HG02840 (cell line): ENCODE measurements around the gene PABPC1L.
A peak's percentile ranks its signal among the peaks of the same experiment; 100 is the strongest.
"Not testable (repeated sequence)": the region's sequence is repeated elsewhere in the genome, so short reads cannot be mapped to it uniquely, and the experiment has no call there.

Source experiments
- ATAC-seq: cut with Tn5 transposase; IDR thresholded peaks from one replicate; pipeline ENCODE4 v1.9.1; 2021; ENCODE audit warnings: mild to moderate bottlenecking, moderate library complexity, moderate number of reproducible peaks; ENCODE audit not compliant: unreplicated experiment, low FRiP score

The PABPC1L gene

DNA sequence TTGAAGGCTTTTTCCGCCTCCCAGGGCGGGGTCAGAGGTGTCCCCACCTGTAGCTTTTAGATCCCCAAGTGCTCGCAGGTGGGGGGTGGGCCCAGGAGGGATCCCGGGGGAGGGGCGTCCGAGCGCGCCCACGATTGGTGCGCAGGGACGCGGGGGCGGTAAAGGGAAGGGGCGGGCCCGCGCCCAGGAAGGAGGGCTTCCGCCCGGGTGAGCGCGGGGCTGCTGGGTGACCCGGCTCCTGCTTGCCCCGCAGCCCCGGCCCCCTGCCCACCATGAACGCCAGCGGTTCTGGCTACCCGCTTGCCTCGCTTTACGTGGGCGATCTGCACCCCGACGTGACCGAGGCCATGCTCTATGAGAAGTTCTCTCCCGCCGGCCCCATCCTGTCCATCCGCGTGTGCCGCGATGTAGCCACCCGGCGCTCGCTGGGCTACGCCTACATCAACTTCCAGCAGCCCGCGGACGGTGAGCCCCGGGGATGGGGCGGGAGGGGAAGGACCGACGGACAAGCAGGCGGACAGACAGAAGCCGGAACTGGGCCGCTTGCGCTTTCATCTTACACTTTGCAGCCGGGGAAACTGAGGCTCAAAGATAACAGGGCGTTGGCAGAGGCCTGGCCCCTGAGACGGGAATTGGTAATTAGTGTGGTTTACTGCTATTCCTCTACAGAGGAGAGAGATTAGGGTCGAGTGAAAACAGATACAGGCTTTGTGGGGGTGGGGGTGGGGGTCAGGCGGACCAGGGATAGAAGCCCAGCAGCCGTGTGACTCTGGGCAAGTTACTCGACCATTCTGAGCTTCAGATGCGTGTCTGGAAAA is at the start of gene PABPC1L:
PABPC1L (plus strand) TSS at position 189 of the 818 bp plus-strand sequence; CDS start at position 273, 84 bp downstream.
- no peak for ATAC-seq

DNA sequence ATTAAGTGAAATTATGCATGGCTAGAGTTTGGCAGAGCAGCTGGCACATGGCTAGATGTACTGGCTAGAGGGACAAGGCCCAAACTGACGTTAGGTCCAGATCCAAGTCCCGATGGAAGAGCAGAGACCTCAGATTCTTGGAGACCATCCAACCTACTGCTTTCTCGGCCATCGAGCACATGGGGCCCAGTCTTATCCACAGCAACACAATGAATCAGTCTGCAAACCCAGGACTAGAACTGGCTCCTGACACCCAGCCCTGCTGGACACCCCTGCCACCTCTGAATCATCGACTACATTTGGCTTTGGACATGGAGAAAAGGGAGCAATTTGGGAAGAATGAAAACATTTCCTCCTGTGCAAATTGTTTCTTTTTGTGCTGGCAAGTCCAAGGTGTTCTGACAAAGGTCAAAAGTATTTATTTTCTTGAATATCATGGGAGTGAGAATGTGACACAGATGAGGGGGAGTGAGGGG is 48.3 kb upstream of the PABPC1L start:
- no peak for ATAC-seq

DNA sequence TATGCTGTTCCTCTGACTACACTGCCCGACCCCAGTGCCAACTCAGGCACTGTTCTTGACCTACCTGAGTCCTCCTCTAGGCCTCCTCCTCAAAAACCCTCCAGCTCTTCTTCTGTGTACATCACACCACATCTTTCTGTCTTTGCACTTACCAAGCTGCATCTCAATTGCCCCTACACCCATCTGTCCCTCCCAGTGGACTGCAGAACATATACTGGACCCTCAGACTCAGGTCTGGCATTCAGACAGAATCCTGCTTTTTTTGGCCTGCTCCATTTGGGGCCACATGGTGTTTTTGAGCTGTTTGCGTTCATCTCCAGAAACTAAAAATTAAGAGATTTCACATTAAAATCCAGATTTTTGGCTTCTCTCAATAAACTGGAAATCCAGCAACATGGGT is 47.6 kb upstream of the PABPC1L start:
- no peak for ATAC-seq

DNA sequence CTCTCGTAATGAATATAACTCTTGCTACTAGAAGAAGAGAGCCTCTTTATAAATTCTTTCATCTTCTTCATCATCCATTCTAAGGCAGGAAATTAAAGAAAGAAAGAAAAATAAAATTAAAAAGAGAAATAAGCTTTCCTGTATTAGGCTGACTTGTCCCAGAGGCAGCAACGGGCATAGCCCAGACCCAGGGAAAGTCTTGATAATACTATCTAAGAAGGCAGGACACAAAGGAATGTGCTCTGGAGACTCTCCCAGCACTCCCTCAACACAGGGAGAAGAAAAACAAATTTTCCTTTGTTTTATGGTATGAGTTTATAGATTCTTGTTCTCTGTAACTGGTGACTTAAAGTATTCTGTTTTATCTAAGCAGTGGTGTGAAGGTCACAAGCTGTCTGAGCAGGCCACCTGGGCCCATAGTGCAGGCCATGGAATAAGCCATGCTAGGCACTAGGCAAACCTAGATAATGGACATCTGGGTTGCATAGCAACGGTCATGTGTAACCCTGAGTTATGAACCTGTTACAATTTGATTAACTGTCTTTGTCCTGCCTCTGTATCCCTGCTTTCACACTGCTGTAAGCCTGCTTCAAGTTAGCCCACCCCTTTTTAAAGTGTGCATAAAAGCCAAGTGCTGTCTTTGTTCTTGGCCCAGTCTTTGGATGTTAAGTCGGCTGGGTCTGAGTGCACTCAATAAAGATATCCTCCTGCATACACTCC is 46.3 kb upstream of the PABPC1L start:
- ATAC-seq, result not testable (repeated sequence)

DNA sequence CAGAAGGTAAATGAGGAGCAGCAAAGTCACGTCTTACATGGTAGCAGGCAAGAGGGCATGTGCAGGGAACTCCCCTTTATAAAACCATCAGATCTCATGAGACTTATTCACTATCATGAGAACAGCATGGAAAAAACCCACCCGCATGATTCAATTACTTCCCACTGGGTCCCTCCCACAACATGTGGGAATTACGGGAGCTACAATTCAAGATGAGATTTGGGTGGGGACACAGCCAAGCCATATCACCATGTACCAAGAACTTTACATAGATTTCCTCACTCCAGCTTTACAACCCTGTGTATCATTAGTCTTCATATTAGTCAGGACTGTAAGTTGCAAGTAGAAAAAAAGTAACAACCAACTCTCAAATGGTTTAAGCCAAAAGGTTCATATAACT is 45.4 kb upstream of the PABPC1L start:
- not testable (repeated sequence) for ATAC-seq

DNA sequence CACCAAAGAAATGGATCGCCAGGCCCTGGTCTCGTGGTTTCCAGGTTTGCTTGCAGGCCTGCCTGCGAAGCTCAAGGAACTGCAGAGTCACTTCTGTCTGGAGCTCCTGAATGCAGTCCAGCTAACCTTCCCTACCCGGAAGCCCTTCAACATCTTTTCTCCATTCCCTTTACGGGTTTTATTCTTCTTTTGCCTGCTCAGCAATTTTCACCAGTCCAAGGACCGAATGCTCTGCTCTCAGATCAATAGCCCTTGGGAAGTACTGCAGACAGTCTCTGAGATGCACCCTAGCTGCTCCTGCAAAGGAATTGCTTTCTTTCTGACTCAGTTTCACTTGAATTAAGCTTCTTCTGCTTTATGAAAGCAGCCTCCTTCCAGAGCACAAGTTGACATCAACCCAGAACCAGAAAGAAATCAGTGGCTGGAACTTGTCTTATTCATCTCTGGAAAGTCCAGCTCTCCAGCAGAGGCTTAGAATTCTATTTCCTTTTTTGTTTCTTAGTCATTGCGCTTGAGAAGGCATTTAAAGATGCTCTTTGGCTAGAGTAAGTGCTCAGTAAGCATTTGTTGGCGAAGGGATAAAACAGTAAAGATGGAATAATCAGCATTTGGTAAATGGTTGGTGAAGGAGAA is 43.0 kb upstream of the PABPC1L start:
- no peak for ATAC-seq

DNA sequence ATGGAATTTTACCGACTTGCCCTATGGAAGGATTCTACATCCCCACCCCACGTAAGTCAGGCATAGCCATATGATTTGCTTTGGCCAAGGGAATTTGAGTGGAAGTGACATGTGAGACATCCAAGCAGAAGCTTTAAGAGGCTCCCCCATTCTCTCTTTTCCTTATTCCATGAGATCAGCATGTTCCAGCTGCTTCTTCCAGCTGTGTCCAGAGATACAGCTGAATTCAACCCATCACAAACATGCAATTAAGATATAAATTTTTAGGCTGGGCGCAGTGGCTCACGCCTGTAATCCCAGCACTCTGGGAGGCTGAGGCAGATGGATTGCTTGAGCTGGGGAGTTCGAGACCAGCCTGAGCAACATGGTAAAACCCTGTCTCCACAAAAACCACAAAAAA is 40.4 kb upstream of the PABPC1L start:
- no peak for ATAC-seq

DNA sequence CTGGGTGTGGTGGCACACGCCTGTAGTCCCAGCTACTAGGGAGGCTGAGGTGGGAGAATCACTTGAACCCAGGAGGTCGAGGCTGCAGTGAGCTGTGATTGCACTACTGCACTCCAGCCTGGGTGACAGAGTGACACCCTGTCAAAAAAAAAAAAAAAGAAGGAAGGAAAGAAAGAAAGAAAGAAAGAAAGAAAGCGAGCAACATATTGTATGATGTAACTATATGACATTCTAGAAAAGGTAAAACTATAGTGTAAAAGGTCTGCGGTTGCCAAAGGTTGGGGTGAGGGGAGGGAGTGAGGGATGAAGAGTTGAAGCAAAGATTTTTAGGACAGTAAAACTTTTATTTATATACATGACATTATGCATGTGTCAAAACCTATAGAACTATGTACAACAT is 27.5 kb upstream of the PABPC1L start:
- not testable (repeated sequence) for ATAC-seq

DNA sequence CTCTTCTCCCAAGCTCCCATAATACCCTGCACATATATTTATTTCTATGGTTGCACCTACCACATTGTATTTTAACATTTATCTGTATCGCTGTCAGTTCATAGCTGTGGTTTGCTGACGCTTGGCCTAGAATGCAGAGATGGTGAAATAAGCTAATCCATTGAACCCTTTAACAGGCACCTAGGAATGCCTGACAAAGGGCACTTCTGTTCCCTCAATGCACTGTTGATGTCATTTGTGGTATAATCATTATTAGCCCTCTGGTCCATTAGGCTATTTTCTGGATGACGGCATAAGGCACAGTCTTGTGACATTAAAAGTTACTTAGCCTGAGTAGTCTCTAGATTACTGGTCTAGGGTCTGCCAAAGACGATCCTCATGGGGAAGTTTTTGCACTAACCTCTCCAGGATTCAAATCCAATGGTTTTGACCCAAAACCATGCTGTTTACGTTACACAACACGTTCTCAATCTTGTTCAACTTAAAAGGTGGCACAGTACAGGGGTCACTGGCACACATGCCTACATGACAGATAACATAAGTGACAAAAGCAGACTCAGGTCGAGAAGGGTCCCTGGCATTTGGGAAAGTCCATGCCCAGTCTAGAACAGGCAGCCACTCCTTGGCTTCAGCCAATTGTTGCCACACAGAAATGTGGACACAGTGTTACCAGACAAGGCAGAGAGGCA is 26.5 kb upstream of the PABPC1L start:
- ATAC-seq, result no peak

DNA sequence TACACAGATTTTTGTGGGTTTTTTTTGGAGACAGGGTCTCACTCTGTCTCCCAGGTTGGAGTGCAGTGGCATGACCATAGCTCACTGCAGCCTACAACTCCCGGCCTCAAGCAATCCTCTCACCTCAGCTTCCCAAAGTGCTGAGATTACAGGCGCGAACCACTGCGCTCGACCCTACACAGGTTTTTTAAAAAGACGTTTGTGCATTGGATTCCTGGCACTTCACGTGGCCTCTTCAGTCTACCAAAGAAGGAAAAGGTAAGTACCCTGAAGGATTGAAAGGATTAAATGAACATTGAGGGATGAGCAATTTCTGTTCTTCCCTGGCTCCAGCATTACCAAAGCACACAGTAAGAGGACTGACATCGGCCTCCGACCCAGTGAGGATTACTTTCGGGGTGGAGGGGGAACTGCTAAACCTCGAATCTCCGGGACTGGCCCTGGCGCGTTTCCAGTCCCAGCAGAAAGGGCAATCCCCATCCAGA is 24.9 kb upstream of the PABPC1L start:
- ATAC-seq, result no peak

DNA sequence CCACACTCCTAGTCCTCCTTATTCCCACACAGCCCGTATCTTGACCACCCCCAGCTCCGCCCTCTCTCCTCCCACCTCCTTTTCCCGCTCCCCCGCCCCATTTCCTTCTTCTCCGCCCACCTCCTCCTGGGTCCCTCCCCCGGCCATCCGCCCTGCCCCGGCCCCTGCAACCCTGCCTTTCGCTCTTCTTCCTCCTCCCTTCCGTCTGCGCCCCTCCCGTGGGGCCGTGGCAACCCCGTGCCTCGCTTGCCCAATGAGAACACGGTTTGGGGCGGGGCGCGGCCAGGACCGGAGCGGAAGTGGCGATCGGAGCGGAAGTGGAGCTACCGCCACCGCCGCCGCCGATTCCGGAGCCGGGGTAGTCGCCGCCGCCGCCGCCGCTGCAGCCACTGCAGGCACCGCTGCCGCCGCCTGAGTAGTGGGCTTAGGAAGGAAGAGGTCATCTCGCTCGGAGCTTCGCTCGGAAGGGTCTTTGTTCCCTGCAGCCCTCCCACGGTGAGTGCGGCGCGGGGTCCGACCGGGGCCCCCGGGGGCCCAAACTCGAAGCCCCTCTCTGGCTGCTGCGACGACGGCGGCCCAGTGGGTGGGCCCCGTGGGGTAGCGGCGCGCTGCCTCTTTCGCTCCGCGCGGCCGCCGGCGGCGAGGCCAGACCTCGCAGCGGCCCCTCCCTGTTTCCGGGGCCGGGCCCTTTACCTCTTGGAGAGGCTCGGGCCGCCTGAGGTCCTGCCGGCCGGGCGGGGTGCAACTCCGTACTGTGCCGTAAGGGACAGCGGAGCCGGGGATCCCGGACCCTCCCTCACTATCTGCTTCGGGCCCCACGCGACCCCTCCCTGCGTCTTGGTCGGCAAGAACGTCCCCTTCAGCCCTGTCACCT is 24.2 kb upstream of the PABPC1L start, which contains the start of gene YWHAB:
YWHAB (plus strand) TSS at position 314 of the 874 bp plus-strand sequence. CDS start 15,829 bp downstream, outside the sequence.
- peak; percentile 87 for ATAC-seq

DNA sequence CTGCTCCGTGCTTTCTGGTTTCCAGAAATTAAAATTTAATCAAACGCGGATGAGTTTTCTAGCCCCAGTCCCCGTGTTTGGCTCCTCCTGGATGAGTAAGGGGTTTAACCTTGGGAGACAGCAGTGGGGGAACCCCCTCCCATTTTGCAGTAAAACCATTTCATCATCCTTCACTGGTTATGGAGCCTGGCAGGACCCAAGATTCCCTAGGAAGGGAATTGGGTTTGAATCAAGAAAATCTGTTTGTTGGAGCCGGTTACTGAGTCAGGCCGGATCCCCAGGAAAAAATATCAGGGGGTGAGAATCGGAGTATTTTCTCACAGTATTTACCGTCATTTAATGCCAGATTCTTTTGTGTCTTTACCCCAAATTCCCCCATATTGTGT is 23.6 kb upstream of the PABPC1L start:
- ATAC-seq, result no peak

DNA sequence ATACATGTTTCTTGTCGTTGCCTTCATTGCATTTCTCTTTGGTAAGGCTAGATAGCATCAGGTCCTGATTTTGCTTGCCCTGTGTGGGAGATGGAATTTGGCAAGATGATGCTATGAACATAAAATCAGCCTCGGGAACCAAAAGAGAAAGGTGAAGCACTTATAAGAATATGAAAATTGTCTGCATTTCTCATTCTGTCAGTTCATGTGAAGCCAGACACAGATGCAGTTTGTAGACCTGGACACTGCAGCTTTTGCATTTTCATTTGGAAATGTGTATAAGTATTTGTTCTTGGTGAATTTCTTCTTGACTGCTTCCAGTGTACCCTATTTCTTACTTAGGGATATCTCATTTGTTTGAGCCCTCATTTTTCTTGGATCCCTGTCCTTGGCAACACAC is 23.0 kb upstream of the PABPC1L start:
- ATAC-seq, result no peak

DNA sequence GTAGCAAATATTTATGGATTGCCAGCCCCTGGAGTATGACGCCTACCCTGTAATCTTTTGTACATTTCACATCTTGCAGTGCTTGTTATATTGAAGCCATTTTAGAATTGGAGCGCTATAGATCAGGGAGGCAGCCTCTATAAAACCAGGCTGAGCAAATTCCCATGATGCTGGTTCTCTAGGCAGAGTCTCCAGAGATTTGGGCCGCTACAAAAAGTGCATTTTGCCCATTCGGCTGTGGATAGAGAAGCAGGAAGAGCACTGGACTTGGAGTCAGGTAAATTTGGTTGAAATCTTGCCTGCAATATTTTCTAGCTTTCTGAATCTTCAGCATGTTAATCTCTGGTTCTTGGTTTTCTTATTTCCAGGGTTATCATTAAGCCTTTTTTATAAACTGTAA is 22.4 kb upstream of the PABPC1L start:
- no peak for ATAC-seq

DNA sequence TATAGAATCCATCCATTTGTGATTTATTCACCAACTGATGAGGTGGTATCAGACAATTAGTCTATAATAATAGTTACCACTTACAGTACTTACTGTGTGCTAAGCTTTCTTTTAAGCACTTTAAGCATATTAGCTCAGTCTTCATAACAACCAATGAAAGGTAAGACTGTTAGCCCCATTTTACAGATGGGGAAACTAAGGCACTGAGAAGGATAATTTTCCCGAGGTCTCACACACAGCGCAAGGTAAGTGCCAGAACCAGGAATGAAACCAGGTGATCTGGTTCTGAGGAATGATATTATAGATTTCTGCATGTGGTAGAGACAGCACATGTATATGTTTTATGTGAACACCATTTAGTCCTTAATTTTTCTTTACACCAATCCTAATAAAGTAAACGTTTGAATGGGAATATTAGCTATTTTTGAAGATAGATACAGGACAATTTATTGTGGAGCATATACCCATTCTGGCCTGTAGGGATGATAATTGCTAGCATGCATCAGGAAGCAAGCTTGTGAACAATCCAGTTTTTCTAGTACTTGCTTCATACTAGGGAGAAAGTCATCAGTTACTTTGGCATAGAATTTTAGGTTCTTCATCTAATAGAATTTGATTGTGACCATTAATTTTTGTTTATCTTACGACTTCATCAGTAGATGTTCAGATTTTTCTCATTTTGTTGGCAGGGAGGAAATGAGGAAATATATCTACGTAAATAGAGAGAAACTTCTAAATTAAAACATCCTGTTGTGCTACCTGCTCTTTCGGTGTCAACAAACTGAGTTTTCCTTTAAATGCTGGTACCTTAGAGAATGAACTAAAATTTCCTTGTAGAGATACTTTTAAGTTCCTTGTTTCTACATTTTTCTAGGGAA is 21.4 kb upstream of the PABPC1L start:
- ATAC-seq, result no peak

DNA sequence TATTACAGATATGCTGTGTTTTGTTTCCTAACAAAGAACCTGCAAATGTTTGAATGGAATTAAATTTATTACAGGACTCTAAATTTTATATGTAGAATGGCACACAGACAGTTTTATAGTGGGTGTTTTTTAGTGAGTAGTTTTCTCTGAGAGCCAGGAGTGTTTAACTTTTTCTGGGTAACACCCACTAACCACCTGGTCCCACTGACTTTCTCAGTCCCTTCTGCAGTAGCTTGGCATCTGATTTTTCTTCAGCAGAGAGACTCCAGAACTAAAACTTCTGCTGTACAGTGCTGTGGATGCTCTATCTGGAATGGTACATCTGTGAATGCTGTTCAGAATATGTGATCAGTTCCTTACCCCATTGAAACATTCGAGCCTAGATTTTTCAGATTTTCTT is 18.0 kb upstream of the PABPC1L start:
- no peak for ATAC-seq

DNA sequence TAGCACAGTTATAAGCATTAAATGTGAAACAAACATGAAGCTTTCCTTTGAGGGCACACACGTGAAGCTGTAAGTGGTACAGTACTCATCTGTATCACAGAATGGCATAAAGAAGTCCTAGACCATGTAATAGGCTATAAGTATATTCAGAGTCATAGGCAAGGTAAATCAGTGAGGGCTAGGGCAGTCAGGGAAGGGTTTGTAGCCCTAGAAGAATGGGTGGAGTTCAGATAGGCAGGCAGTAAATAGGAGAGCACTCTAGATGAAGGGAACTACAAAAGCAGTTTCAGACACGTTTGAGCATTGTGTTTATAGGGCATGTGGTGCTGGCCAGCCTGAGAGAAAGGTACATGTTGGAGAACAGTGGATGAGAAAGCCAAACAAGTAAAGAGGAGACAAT is 14.9 kb upstream of the PABPC1L start:
- no peak for ATAC-seq

DNA sequence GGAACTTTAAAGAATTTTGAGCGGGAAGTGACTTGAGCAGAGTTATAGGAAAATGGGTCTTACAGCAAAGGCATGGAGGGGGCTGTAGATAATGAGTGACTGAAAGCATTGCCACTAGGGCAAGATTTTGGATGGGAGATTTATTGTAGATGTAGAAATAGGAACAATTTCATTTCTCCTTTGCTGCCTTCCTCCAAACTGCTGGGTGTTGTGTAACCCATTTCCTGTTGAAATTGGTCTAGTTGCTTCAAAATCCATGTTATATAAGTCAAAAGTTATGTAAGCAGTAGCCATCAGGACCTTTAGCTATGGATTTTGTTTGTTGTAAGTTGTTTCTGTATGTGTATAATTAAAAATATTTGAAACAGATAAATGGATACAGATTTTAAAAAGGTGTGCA is 13.3 kb upstream of the PABPC1L start:
- no peak for ATAC-seq

DNA sequence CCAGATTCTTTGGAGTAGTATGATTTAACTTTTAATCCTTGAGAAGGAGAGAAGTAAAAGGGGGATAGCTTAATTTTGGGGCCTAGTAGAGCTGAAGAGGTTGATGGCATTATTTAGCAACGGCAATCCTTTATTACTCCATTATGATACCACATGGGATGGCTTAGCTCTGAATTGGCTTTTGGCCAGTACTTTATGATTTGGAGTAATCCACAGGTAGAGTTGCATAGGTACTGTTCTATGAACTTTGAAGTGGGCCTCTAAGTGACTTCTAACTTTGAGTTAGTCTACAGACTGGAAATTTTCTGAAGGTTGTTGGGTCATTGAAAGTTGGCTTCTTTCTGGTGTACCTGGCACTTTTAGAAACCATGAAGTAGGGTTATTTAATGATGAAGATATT is 12.7 kb upstream of the PABPC1L start:
- ATAC-seq, result no peak
